ENCODE measurements around the gene C10orf90.

The C10orf90 gene

DNA sequence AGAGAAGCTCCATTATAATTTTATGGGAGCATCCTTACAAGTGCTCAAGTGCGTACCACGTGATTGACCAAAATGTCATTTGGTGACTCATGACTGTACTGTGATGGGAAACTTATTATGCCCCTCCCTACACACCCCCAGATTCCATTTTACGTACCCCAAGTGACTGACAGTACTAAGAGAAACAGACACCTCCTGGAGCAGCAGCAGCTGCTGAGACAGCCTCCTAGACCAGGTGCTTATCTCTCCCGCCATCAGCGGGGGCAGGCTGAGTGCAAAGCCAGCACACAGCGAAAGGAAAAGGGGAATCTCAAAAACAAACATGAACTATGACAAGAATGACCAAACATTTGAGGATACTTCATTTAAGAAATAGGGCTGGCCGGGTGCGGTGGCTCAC lies 278.0 kb downstream of the C10orf90 start:
- Histone ChIP-seq H3K27ac (no peak overlapping the region), H3K4me3 (no peak overlapping the region)
- no peak for DNase-seq (ENCODE audit: low spot score)
- TF ChIP-seq, protein P1, sequence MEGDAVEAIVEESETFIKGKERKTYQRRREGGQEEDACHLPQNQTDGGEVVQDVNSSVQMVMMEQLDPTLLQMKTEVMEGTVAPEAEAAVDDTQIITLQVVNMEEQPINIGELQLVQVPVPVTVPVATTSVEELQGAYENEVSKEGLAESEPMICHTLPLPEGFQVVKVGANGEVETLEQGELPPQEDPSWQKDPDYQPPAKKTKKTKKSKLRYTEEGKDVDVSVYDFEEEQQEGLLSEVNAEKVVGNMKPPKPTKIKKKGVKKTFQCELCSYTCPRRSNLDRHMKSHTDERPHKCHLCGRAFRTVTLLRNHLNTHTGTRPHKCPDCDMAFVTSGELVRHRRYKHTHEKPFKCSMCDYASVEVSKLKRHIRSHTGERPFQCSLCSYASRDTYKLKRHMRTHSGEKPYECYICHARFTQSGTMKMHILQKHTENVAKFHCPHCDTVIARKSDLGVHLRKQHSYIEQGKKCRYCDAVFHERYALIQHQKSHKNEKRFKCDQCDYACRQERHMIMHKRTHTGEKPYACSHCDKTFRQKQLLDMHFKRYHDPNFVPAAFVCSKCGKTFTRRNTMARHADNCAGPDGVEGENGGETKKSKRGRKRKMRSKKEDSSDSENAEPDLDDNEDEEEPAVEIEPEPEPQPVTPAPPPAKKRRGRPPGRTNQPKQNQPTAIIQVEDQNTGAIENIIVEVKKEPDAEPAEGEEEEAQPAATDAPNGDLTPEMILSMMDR (IDR thresholded peaks at IDR 0.05) = no peak

DNA sequence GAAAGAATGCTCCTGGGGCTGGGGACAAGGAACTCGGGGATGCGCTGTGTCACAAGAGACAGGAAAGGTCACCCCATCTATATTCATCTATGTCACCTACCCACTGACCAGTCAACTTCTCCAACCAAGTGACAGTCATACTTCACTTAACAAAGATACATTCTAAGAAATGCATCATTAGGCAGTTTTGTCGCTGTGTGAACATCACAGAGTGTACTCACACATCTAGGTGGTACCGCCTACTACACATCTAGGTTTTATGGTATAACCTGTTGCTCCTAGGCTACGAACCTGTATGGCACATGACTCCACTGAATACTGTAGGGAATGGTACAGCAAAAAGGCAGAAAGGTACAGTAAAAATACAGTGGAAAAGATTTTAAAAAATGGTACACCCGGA lies 278.4 kb downstream of the C10orf90 start:
- TF ChIP-seq, protein P1 (IDR thresholded peaks at IDR 0.05) = no peak
- Histone ChIP-seq H3K27ac (no peak overlapping the region), H3K4me3 (no peak overlapping the region)
- no peak for DNase-seq (ENCODE audit: low spot score)

DNA sequence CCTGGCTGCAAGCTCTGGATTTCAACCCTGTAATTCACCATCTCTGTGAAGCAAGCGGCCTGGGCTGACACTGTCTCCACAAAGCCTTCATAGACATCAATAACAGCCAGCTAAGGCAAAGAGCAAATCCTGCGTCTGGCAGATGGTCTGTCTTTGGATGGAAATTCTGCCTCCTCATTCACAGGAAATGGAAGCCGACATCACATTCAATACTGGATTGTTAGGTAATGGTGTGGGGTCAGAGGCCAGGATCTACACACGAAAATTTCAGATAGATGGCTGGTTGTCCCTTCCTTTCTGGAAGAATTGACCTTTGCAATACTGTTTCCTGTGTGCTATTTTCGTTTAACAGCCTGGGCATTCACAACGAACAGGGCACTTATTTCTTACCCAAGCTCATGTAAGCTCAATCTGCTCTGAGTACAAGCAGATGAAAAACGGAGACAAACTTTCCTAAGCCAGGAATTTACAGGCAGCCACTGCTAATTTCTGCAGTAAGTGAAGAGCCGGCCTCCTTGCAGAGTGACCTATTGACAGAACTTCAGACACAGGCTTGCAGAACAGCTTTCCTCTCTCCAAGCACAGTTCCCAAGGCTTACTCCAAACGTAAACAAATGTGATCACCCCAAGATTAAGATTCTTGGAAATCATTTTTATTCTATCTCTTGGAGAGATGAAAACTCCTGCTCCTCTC lies 279.2 kb downstream of the C10orf90 start:
- DNase-seq (ENCODE audit: low spot score) = no peak
- Histone ChIP-seq H3K4me3 (no peak overlapping the region), H3K27ac (peak overlapping the region in 1 of 2 donors; percentile 16)
- TF ChIP-seq, protein P1 (IDR thresholded peaks at IDR 0.05) = no peak

DNA sequence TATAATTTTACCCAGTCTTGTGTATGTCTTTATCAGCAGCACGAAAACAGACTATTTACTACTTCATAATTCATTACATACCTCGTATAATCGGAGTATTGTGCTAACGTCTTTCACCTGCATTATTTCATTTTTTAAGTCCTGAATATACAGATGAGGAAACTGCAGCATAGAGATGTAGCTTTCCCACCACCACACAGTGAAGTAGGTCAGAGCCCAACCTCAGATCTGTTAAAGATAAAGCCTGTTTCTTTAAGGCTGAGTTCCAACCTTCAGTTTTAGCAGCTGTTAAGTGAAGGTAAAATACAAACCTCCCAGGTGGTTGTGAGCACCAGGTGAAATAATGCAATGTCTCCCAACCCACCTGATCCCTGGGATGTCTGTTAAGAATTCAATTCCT lies 280.2 kb downstream of the C10orf90 start:
- H3K27ac ChIP-seq = no peak overlapping the region
- DNase-seq (ENCODE audit: low spot score) = no peak
- TF ChIP-seq, protein P1 (IDR thresholded peaks at IDR 0.05) = no peak

DNA sequence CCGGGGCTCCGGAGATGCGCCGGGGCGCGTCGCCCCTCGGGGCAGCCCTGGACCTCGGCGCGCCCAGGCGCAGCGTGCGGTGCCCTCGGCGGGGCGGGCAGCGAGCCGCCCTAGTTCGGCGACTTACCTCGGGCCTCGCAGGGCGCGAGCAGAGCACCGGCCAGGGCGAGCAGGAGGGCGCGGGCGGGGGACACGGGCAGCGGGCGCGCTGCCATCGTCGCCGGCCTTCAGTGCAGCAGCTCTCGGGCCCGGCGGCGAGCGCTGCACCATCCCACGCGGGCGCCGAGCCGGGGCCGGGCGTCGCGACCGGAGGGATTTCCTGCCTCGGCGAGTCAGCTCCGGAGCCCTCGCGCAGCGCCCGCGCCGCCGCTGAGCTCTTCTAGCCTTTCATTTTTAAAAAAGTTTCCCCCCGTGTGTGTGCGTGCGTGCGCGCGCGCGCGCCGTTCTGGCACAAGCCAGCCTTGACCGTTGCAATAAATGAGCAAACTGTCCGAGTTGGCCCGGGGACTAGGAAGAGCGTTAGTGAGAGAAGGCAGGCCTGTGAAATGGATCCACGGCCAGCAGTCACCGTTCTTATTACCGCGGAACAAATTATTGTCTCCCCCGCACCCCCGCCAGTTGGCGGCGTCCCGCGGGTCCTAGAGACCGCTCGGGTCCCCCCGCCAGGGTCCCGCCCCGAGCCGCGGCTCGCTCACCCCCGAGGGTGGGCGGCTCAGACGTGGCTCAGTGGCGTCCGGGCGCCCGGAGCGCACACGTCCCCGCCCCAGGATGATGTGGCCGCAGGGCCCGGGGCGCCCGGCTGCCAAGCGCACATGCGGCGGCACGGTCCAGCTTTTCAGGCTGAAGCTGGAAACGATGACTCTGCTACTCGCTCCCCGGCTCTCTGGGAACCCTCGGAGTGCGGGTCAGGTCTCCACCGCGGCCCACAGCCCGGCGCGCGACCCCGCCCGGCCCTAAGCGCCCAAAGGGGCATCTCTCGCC lies 282.3 kb downstream of the C10orf90 start, which contains the start of gene ADAM12:
ADAM12 (minus strand) TSS at position 547 of the 981 bp plus-strand sequence; CDS start at position 215, 332 bp downstream.
- DNase-seq (ENCODE audit: low spot score) = no peak
- TF ChIP-seq, protein P1 (IDR thresholded peaks at IDR 0.05) = no peak
- Histone ChIP-seq H3K4me3 (peak within 1 kb of the TSS; percentile 66), H3K27ac (peak within 1 kb of the TSS in 1 of 2 donors; percentile 51)

More for the DNA sequence above, 280.2 kb downstream of the C10orf90 start:
- no peak overlapping the region for H3K4me3 ChIP-seq

DNA sequence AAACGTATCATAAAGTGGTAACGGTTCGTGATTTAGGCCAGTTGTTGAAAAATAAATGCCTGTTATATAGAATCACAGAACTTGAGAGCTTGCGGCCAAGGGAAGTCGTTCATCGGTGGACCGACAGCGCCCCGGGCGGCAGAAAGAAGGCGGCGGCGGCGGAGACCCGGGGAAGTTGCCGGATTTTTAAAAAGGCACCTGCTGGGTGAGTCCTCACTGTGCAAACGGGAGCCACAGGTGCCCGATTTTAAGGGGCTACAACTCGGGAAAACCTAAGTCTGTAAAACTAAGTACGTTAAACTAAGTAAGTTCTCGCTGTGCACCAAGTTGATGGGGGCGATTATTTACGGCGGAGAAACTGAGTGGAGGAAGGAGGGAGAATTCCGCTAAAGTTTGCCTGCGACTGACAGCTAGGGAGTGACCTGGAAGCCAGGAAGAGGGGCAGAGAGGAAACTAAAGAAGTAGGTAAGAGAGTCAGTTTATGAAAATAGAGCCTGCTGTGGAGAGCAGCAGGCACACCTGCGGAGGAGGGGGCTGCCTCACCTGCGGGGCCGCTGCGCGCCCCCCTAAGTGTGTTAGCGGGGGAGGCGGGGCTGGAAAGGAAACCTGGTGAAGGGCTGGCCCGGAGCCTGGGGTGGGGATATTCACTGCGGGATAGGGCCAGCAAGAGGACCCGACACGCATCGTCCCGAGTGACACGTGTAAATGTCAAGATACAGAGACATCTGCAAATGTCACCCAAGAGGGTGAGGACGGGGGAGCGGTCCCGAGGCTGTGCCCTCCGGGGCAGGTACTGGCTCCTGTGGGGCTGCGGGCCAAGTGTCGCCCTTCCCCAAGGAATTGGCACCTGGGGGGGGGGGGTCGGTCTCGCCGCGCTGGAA lies 283.2 kb downstream of the C10orf90 start:
- DNase-seq (ENCODE audit: low spot score) = no peak
- H3K27ac ChIP-seq = no peak overlapping the region
- TF ChIP-seq, protein P1 (IDR thresholded peaks at IDR 0.05) = peak; percentile 60
- peak overlapping the region; percentile 66 for H3K4me3 ChIP-seq
